ENCODE results near the gene BPGM.

Gene BPGM

DNA sequence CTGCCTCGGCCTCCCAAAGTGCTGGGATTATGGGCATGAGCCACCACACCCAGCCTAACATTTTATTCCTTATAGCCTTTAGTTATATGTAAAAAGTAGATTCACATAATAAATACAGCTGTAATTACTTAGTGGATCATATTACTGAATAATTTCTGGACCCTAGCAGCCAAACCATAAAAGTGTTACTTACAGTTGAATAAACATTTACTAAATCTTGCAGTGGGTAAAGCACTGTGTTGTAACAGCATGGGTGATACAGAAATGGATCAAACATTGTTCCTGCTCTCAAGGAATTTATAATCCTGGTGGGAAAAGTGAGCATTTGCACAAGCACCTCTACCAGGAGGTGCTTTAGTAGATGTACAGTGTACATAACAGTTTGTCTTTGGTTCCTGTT, 25.0 kb downstream of the BPGM start:
- H3K27ac Mint-ChIP-seq, result no peak overlapping the region
- no peak for DNase-seq
- no peaks in the 10 kb centered on the region for H3K4me1 Mint-ChIP-seq
- TF ChIP-seq, protein P1, sequence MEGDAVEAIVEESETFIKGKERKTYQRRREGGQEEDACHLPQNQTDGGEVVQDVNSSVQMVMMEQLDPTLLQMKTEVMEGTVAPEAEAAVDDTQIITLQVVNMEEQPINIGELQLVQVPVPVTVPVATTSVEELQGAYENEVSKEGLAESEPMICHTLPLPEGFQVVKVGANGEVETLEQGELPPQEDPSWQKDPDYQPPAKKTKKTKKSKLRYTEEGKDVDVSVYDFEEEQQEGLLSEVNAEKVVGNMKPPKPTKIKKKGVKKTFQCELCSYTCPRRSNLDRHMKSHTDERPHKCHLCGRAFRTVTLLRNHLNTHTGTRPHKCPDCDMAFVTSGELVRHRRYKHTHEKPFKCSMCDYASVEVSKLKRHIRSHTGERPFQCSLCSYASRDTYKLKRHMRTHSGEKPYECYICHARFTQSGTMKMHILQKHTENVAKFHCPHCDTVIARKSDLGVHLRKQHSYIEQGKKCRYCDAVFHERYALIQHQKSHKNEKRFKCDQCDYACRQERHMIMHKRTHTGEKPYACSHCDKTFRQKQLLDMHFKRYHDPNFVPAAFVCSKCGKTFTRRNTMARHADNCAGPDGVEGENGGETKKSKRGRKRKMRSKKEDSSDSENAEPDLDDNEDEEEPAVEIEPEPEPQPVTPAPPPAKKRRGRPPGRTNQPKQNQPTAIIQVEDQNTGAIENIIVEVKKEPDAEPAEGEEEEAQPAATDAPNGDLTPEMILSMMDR (IDR thresholded peaks at IDR 0.05), result no peak
- H3K9me3 Mint-ChIP-seq, result peaks cover 24% of the 10 kb centered on the region
- H3K4me3 Mint-ChIP-seq, result no peak overlapping the region
- H3K27me3 Mint-ChIP-seq (ENCODE audit: low read depth, poor library complexity), result no peaks in the 10 kb centered on the region
- peaks cover 28% of the 10 kb centered on the region for H3K36me3 Mint-ChIP-seq (ENCODE audit: low read depth)

DNA sequence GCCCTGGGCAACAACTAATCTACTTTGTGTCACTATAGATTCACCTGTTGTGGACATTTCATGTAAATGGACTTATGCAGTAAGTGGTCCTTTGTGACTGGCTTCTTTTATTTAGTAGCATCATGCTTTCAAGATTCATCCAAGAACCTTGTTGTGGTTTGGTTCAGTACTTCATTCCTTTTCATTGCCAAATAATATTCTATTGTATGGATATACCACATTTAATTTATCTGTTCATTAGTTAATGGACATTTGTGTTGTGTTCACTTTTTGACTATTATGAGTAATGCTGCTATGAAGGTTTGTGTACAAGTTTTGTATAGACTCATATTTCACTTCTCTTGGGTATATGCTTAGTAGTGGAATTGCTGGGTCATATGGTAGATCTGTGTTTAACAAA, 27.8 kb downstream of the BPGM start:
- H3K27ac Mint-ChIP-seq, result no peak overlapping the region
- peaks cover 2% of the 10 kb centered on the region for H3K27me3 Mint-ChIP-seq (ENCODE audit: low read depth, poor library complexity)
- no peaks in the 10 kb centered on the region for H3K4me1 Mint-ChIP-seq
- H3K36me3 Mint-ChIP-seq (ENCODE audit: low read depth), result peaks cover 32% of the 10 kb centered on the region
- TF ChIP-seq, protein P1 (IDR thresholded peaks at IDR 0.05), result no peak
- H3K4me3 Mint-ChIP-seq, result no peak overlapping the region
- peaks cover 24% of the 10 kb centered on the region for H3K9me3 Mint-ChIP-seq
- no peak for DNase-seq

DNA sequence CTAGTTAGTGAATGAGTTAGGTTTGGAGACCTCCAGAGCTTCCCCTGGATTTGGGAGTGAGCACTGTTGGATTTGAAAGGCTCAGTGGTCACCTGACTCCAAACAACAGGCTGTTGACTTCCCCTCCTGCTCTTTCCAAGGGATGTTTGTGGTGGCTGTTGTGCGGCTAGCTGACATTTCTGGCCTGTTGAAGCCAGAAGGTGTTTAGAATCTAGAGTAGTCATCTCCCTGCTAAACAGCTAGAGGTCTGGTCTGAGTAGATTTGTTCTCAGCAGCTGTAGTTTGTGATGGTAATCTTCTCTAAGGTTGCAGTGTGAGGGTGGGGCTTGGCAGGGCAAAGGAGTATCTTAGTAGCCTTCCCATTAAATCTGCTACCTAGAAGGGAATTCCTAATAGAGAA, 30.1 kb downstream of the BPGM start:
- Mint-ChIP-seq H3K4me1 (no peaks in the 10 kb centered on the region), H3K27me3 (ENCODE audit: low read depth, poor library complexity) (peaks cover 2% of the 10 kb centered on the region), H3K36me3 (ENCODE audit: low read depth) (peaks cover 45% of the 10 kb centered on the region), H3K27ac (no peak overlapping the region), H3K9me3 (peaks cover 24% of the 10 kb centered on the region), H3K4me3 (no peak overlapping the region)
- no peak for DNase-seq
- TF ChIP-seq, protein P1 (IDR thresholded peaks at IDR 0.05), result no peak

DNA sequence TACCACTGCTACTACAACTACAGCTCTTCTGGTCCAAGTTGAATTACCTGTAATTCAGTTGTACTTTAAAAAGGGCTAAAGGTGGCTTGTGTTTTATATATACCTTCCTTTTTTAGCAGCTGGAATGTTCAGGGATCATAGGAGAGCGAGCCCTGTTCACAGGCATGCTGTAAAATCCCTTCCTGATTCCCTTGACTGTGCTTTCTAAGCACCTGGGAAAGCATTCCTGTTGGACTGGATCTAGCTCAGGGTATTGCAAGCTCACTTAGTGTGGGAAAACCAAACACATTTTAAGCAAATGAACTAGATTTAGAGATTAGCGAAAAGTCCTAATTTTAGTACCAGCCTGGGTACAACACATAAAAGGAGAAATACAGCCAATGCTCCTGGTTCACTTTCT, 31.5 kb downstream of the BPGM start:
- Mint-ChIP-seq H3K36me3 (ENCODE audit: low read depth) (peaks cover 40% of the 10 kb centered on the region), H3K27ac (no peak overlapping the region), H3K27me3 (ENCODE audit: low read depth, poor library complexity) (peaks cover 2% of the 10 kb centered on the region), H3K4me1 (no peaks in the 10 kb centered on the region), H3K9me3 (peaks cover 20% of the 10 kb centered on the region), H3K4me3 (no peak overlapping the region)
- no peak for DNase-seq
- TF ChIP-seq, protein P1 (IDR thresholded peaks at IDR 0.05), result no peak

DNA sequence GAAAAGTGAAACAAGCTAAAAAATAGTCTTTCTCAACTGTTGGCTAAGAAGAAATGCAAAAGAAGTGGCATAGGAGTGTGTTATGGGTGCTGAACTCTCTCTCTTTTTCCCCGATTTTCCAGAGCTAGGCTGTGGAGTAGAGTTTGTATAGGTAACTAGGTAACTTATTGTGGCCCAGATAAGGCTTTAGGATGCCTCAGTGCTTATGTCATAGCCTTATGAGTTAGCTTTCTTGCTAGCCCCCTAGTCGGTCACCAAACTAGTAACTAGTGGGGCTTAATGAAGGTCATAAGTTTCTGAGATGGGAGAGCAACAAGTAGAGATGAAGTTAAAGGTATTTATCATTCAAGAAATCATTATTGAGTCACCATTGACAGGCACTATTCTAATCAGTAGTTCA, 32.4 kb downstream of the BPGM start:
- peaks cover 34% of the 10 kb centered on the region for H3K36me3 Mint-ChIP-seq (ENCODE audit: low read depth)
- no peak overlapping the region for H3K27ac Mint-ChIP-seq
- TF ChIP-seq, protein P1 (IDR thresholded peaks at IDR 0.05), result no peak
- H3K4me1 Mint-ChIP-seq, result no peaks in the 10 kb centered on the region
- peaks cover 2% of the 10 kb centered on the region for H3K27me3 Mint-ChIP-seq (ENCODE audit: low read depth, poor library complexity)
- peaks cover 15% of the 10 kb centered on the region for H3K9me3 Mint-ChIP-seq
- no peak for DNase-seq
- no peak overlapping the region for H3K4me3 Mint-ChIP-seq

DNA sequence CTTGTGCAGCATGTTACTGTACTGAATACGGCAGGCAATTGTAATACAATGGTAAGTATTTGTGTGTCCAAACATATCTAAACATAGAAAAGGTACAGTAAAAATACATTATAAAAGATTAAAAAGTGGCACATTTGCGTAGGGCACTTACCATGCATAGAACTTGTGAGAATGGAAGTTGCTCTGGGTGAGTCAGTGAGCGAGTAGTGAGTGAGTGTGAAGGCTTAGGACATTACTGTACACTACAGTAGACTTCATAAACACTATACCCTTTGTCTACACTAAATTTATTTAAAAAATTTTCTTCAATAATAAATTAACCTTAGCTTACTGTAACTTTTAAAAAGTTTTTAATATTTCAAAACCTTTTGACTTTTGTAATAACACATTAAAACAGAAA, 37.5 kb downstream of the BPGM start:
- no peak for DNase-seq
- Mint-ChIP-seq H3K4me3 (no peak overlapping the region), H3K4me1 (no peaks in the 10 kb centered on the region), H3K36me3 (ENCODE audit: low read depth) (peaks cover 16% of the 10 kb centered on the region), H3K9me3 (no peaks in the 10 kb centered on the region), H3K27ac (no peak overlapping the region), H3K27me3 (ENCODE audit: low read depth, poor library complexity) (peaks cover 10% of the 10 kb centered on the region)
- TF ChIP-seq, protein P1 (IDR thresholded peaks at IDR 0.05), result no peak
